NCI-H460 (cell line): ENCODE results near the gene LARP1. TPM values are rescaled to one million over a fixed set of nuclear protein-coding genes. Genes with fewer than 3 reads are reported as not detected.

Experiments used
- DNase-seq: peaks from one replicate; pipeline ENCODE4 v3.0.0-alpha.2; 2016; ENCODE audit warnings: low read depth; ENCODE audit errors: extremely low read depth
- total RNA-seq: library from RNA; depleted of rRNA; stranded (reverse); fragments of >200 nt; shearing (Covaris generic); gene quantifications from 2 replicates; pipeline ENCODE4 v1.2.3, GENCODE V29; 2014

The LARP1 gene
- total RNA-seq, 1 experiment from 2014 or later: 79.8 TPM

GRCh38 chr5:154784856-154785255, 29.7 kb downstream of the LARP1 start:
- no peak for DNase-seq

GRCh38 chr5:154786414-154786813, 31.2 kb downstream of the LARP1 start:
- DNase-seq: no peak

DNA sequence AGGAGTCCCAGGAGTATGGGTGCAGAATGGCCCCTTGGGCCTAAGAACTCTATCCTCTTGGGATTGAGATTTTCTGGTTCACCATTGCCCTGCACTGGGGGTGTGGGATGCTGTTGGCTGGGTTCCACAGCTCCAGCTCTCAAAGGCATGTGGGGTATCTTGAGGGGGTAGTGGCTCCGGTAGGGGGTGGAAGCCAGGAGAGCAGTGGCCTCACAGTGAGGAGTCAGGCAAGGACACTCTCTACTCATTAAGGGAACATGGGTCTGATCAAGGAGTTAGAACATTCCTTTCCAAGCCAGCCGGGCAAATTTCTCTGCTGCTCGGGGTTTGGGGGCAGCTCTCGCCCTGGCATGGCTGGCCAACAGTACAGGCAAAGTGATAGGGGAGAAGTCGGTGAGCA, 33.0 kb downstream of the LARP1 start:
- DNase-seq: no peak

DNA sequence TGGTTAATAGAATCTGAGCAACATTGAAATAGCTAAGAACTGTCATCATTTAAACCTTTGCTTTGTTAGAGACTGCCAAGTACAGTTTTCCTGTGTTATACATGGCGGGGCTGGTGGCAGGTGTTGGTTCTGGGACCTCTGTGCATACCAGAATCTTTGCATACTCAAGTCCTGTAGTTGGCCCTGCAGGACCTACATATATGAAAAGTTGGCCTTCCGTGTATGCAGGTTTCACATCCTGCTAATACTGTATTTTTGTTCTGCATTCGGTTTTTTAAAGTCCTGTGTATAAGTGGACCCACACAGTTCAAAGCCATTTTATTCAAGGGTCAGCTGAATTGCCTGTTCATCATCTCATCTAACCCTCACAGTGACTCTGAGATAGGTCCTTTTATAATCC, 36.4 kb downstream of the LARP1 start:
- DNase-seq: no peak

- DNase-seq: no peak
These were observed 38.7 kb downstream of the LARP1 start for GRCh38 chr5:154793599-154794524.

GRCh38 chr5:154794525-154795234, 39.5 kb downstream of the LARP1 start:
- no peak for DNase-seq

DNA sequence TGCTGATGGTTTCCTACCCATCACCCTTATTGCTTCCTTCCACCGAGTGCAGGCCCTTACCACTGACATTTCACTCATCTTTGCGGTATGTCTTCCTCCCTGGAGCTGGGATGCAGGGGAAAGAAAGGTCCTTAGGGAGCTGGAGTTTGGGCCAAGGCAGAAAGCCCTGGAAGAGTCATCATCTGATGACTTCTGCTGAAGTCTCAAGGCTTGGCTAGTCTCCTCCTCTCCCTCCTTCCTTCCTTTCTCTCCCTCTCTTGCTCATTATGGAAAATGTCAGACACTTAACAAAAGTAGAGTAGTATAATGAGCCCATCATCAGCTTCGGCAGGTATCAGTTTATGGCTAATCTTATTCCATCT, 40.0 kb downstream of the LARP1 start:
- DNase-seq: no peak

GRCh38 chr5:154797762-154798161, 42.6 kb downstream of the LARP1 start:
- DNase-seq: no peak

DNA sequence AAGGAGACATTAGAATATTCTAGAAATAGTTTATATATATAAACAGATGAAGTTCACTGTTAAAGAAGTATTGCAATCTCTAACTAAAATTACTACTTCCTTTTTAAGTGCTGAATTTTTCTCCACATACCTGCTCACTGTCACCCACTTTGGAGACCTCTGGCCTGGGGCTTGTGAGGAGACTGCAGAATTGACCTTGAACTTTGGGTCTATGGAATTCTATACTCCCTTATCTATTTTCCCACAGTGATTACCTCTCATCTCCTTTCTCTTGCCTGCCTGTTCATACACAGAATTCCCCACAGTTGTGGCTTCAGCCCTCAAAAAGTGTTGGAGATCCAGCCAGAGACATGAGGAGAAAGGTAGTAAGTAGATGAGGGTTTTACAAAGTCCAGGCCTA, 45.4 kb downstream of the LARP1 start:
- no peak for DNase-seq

DNA sequence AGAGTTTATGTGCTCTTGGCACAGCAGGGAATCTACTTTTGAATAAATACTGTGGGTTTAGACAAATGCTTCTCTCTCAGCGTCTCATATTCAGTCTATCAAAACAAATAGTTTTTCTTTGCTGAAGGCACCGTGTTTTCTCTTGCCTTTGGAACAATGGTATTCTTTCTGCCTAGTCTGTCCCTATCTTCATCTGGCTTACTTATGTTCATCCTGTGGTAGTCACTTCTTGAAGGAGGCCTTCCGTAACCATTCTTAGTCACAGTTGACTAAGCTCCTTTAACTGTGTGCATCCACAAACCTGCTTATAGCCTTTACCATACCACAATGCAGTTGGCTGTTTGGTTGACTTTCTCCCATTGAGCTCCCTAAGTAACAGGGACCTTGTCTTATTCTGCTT, 45.9 kb downstream of the LARP1 start:
- DNase-seq: no peak

DNA sequence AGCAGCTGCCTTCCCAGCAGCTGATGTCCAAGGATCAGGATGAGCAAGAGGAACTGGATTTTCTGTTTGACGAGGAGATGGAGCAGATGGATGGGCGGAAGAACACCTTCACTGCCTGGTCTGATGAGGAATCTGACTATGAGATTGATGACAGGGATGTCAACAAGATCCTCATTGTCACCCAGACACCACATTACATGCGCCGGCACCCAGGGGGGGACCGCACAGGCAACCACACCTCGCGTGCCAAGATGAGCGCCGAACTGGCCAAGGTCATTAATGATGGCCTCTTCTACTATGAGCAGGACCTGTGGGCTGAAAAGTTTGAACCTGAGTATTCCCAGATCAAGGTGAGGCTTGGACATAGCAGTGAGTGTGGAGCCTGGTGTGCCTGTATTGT, 46.9 kb downstream of the LARP1 start:
- no peak for DNase-seq

DNA sequence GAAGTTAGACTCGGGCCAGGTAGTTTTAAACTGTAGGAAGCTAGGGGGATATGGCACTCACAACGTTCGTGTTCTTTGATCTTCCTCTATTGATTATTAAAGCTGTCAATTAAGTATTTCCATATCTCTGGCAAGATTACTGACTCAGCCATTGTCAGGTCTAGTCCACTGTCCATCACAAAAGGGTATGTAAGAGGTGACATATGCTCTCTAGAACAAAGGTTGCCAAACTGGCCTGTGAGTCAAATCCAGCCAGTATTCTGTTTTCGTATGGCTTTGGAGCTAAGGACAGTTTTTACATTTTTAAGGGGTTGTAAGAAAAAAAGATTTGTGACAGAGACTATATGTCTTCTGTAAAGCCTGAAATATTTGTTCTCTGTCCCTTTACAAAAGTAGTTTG, 51.0 kb downstream of the LARP1 start:
- DNase-seq: no peak

DNA sequence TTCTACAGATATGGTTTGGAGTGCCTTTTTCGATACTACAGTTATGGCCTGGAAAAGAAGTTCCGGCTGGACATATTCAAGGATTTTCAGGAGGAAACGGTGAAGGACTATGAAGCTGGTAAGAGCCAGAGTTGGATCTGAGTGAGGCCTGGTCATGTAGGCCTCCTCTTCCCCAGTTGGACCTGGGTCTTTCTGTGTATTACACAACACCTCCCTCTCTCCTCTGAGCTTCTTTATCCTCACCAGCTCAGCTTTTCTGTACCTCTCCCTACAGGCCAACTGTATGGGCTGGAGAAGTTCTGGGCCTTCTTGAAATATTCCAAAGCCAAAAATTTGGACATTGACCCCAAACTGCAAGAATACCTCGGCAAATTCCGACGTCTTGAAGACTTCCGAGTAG, 56.1 kb downstream of the LARP1 start:
- DNase-seq: no peak

- peak; percentile 69 for DNase-seq
These were observed 56.7 kb downstream of the LARP1 start for GRCh38 chr5:154811653-154812465.

DNA sequence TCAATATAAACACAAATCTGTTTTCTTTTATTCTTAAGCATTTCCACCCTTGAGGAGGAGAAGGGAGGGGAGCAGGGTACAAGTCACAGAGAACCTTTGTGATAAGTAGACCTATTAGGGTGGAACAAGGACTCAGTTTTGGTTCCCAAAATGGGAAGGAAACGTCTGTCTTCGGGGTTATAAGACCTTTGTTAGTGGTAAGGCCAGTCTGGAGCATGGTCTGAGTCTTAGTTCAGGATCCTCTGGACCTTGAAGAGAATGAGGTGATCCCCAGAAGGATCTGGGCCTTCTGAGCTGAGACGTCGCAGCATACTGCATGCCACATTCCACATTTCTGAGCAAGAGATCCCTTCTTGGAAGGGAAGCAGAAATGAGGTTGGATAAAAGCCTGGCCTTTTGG, 58.0 kb downstream of the LARP1 start:
- no peak for DNase-seq

- DNase-seq: no peak
These were observed 58.6 kb downstream of the LARP1 start for GRCh38 chr5:154813736-154814135.

DNA sequence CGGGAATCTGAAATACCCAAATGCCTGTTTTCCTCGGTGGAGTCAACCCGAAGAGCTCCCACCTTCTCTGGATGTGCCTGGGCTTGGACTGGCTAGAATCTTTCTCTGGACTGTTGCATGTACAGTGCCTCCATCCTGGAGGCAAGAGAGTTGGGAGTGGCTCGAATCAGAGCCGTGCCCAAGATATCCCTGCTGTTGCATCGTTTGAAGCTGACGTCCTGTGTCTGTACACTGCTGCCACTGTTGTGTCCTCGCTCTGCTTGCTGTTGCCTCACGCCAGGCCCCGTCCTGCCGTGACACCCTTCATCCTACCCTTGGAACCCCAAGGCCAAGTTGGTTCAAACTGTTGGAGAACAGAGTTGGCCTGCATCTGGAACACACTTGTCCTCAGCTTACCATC, 59.8 kb downstream of the LARP1 start:
- no peak for DNase-seq

GRCh38 chr5:154815684-154816247, 60.6 kb downstream of the LARP1 start:
- DNase-seq: no peak

GRCh38 chr5:154816891-154817492, 61.8 kb downstream of the LARP1 start:
- no peak for DNase-seq

DNA sequence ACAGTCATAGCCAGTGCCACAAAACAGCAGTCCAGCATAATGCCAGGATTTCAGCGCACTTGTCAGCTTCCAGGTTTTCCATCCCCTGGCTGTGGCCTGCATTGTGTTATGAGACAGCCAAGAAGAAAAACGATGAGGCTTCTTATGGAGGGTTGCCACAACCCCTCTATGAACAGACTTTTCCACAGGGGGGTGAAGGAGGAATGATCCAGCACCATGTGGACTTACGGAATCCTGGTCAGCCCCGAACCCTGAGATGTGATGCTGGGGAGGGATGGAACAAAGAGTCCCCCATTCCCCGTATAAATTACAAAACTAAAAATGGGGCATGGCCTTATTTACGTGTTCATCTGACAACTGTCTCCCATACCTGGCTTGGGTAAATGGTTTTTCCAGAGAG, 62.6 kb downstream of the LARP1 start:
- no peak for DNase-seq
